ENCODE results near the gene GCGR. TPM values are rescaled to one million over a fixed set of nuclear protein-coding genes. Genes with fewer than 3 reads are reported as not detected.

GCGR gene
- total and polyA plus RNA-seq, 10 of the 15 experiments (the other 5 are each of a cell fraction or from before 2014, with no cell fraction given) = not detected

GRCh38 chr17:81814748-81815645 lies 11.0 kb downstream of the GCGR start:
- CTCF ChIA-PET = interaction anchor here (0.6 kb wide), 1 partner anchor 139 kb away, joined by 3 read pairs; no protein-coding TSS in a partner anchor
- POLR2A ChIA-PET = interaction anchor here (0.7 kb wide), 1 partner anchor 90 kb away, joined by 3 read pairs; no protein-coding TSS in a partner anchor
- Histone ChIP-seq H3K79me2 (ENCODE audit: control insufficient read depth, insufficient read depth, low read length) (no peaks in the 10 kb centered on the region), H4K20me1 (ENCODE audit: control insufficient read depth, insufficient read depth) (no peaks in the 10 kb centered on the region), H3K9ac (ENCODE audit: control insufficient read depth, insufficient read depth, low read length) (no peak overlapping the region), H3K4me1 (ENCODE audit: control insufficient read depth, insufficient read depth, low read length) (no peaks in the 10 kb centered on the region), H3K27me3 (replicated peaks in 1 of 2; ENCODE audit: control insufficient read depth in 2 of 2, insufficient read depth in 2 of 2, low read length in 1 of 2) (no peaks in the 10 kb centered on the region), H3K9me3 (replicated peaks; ENCODE audit: control insufficient read depth, insufficient read depth, low read length) (no peaks in the 10 kb centered on the region), H3K4me3 (no peak overlapping the region), H3K4me2 (ENCODE audit: control insufficient read depth, insufficient read depth) (no peak overlapping the region), H2AFZ (ENCODE audit: control insufficient read depth, low read depth, low read length) (no peak overlapping the region), H3K27ac (ENCODE audit: control insufficient read depth, insufficient read depth) (no peak overlapping the region), H3K36me3 (ENCODE audit: control insufficient read depth in 2 of 2, insufficient read depth in 2 of 2, low read length in 1 of 2) (no peaks in the 10 kb centered on the region)
- no peak for FAIRE-seq
- SMC1A ChIA-PET (ENCODE audit: uncharacterized antibody, unreplicated experiment) = no interaction called here
- 21% methylated on average over 18 of the region's 24 CpGs for WGBS (ENCODE audit: insufficient coverage, insufficient replicate concordance, low lambda C conversion rate, missing lambda C conversion rate)
- no peak; the same call in none of the 3 replicates for ATAC-seq
- BruUV-seq (replicated peaks) = no TSS peak
- in situ Hi-C loops (cut with MboI) (no loop called here), intact Hi-C loops (cut with micrococcal nuclease; ENCODE audit: unreplicated experiment) (no loop called here)
- RAD21 ChIA-PET (ENCODE audit: unreplicated experiment) = no interaction called here
- no peak for DNase-seq (ENCODE audit: low read depth, low spot score)
- no peak for TF ChIP-seq CBX5 (IDR thresholded peaks at IDR 0.05; ENCODE audit: low read depth)
- TF ChIP-seq NFIC (IDR thresholded peaks at IDR 0.05; ENCODE audit: low read depth, low read length) = no peak
- no peak for TF ChIP-seq ZNF687 (IDR thresholded peaks at IDR 0.05)
- TF ChIP-seq, protein P1, sequence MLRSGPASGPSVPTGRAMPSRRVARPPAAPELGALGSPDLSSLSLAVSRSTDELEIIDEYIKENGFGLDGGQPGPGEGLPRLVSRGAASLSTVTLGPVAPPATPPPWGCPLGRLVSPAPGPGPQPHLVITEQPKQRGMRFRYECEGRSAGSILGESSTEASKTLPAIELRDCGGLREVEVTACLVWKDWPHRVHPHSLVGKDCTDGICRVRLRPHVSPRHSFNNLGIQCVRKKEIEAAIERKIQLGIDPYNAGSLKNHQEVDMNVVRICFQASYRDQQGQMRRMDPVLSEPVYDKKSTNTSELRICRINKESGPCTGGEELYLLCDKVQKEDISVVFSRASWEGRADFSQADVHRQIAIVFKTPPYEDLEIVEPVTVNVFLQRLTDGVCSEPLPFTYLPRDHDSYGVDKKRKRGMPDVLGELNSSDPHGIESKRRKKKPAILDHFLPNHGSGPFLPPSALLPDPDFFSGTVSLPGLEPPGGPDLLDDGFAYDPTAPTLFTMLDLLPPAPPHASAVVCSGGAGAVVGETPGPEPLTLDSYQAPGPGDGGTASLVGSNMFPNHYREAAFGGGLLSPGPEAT (IDR thresholded peaks at IDR 0.05; ENCODE audit: low read depth) = no peak
- TF ChIP-seq ZNF217 (IDR thresholded peaks at IDR 0.05) = no peak
- TF ChIP-seq FOXK2 (IDR thresholded peaks at IDR 0.05) = no peak
- no peak for TF ChIP-seq SIX5 (IDR thresholded peaks at IDR 0.05; ENCODE audit: low read depth, low read length, severe bottlenecking)
- TF ChIP-seq CREB1 (IDR thresholded peaks at IDR 0.05; ENCODE audit: low read depth) = no peak
- no peak for TF ChIP-seq USF1 (IDR thresholded peaks at IDR 0.05; ENCODE audit: borderline replicate concordance, extremely low read length, insufficient read depth, low read depth, low read length)
- no peak for TF ChIP-seq RBBP5 (conservative IDR thresholded peaks at IDR 0.05)
- TF ChIP-seq BMI1 (IDR thresholded peaks at IDR 0.05; ENCODE audit: borderline replicate concordance) = no peak
- no peak for TF ChIP-seq EGR1 (IDR thresholded peaks at IDR 0.05; ENCODE audit: borderline replicate concordance in 1 of 2, low read depth in 2 of 2, low read length in 2 of 2)
- TF ChIP-seq BRCA1 (IDR thresholded peaks at IDR 0.05; ENCODE audit: low read depth, low read length) = no peak
- TF ChIP-seq EED (IDR thresholded peaks at IDR 0.05; ENCODE audit: low read depth) = no peak
- TF ChIP-seq POLR2A (IDR thresholded peaks at IDR 0.05; ENCODE audit: low read depth, low read length) = no peak
- TF ChIP-seq POLR2AphosphoS2 (IDR thresholded peaks at IDR 0.05; ENCODE audit: low read depth, low read length) = no peak
